BLaER1 treated with 17β-estradiol and CSF1 and Interleukin-3, amounts not matched to agents 10 nM and 100 nM (cell line): ENCODE measurements around the gene FHIT.
"Not testable (repeated sequence)": the region's sequence is repeated elsewhere in the genome, so short reads cannot be mapped to it uniquely, and the experiment has no call there.

Experiments used
- H3K27ac ChIP-seq, 11 experiments: shearing (Covaris generic); formaldehyde crosslinking; 2 replicates each; pipeline ENCODE4 v1.8.1; 2022
- H3K27me3 ChIP-seq, 11 experiments: shearing (Covaris generic); formaldehyde crosslinking; 2 replicates each; pipeline ENCODE4 v1.8.1; 2022
- H3K36me3 ChIP-seq, 11 experiments: shearing (Covaris generic); formaldehyde crosslinking; 2 replicates each; pipeline ENCODE4 v1.8.1; 2022
- H3K4me1 ChIP-seq, 10 experiments: shearing (Covaris generic); formaldehyde crosslinking; 2 replicates each; pipeline ENCODE4 v1.8.1; 2022
- H3K4me2 ChIP-seq, 11 experiments: shearing (Covaris generic); formaldehyde crosslinking; 2 replicates each; pipeline ENCODE4 v1.8.1; 2022
- H3K4me3 ChIP-seq, 10 experiments: shearing (Covaris generic); formaldehyde crosslinking; 2 replicates each; pipeline ENCODE4 v1.8.1; 2022
- H3K9ac ChIP-seq, 11 experiments: shearing (Covaris generic); formaldehyde crosslinking; 2 replicates each; pipeline ENCODE4 v1.8.1; 2022
- H3K9me3 ChIP-seq, 11 experiments: shearing (Covaris generic); formaldehyde crosslinking; replicated peaks in 1 of 11; 2 replicates each; pipeline ENCODE4 v1.8.1; 2022
- H4K20me1 ChIP-seq, 11 experiments: shearing (Covaris generic); formaldehyde crosslinking; 2 replicates each; pipeline ENCODE4 v1.8.1; 2022
- Cebpa-rat ChIP-seq, 11 experiments: shearing (Covaris generic); IDR thresholded peaks; 2 replicates each; pipeline ENCODE4 v1.8.1; 2022

The FHIT gene

GRCh38 chr3:61065451-61066011, 185.7 kb downstream of the FHIT start:
- H3K36me3 ChIP-seq = no peaks in the 10 kb centered on the region
- no peak overlapping the region for H3K4me3 ChIP-seq
- H3K27me3 ChIP-seq = no peaks in the 10 kb centered on the region
- H4K20me1 ChIP-seq = no peaks in the 10 kb centered on the region
- H3K9me3 ChIP-seq = 0 out of 22 replicates have a peak, but pooled peaks cover 0 to 8% (median 0%) of the 10 kb centered on the region in 11 experiments
- no peak overlapping the region for H3K4me2 ChIP-seq
- no peak for TF ChIP-seq Cebpa-rat (IDR thresholded peaks at IDR 0.05)
- H3K9ac ChIP-seq = no peak overlapping the region
- no peak overlapping the region for H3K27ac ChIP-seq
- no peaks in the 10 kb centered on the region for H3K4me1 ChIP-seq

GRCh38 chr3:61061092-61061723, 190.0 kb downstream of the FHIT start:
- no peak overlapping the region for H3K4me3 ChIP-seq
- H3K27ac ChIP-seq = no peak overlapping the region
- no peaks in the 10 kb centered on the region for H3K36me3 ChIP-seq
- H3K4me1 ChIP-seq = peaks cover 0 to 13% (median 0%) of the 10 kb centered on the region in 10 experiments; a peak in 6 of 20 replicates
- H3K4me2 ChIP-seq = no peak overlapping the region
- no peaks in the 10 kb centered on the region for H3K27me3 ChIP-seq
- H3K9ac ChIP-seq = no peak overlapping the region
- TF ChIP-seq Cebpa-rat (IDR thresholded peaks at IDR 0.05) = no peak
- no peaks in the 10 kb centered on the region for H4K20me1 ChIP-seq
- H3K9me3 ChIP-seq = 0 out of 22 replicates have a peak, but pooled peaks cover 0 to 8% (median 0%) of the 10 kb centered on the region in 11 experiments

GRCh38 chr3:61060411-61060861, 190.8 kb downstream of the FHIT start:
- H3K9ac ChIP-seq = no peak overlapping the region
- no peaks in the 10 kb centered on the region for H4K20me1 ChIP-seq
- 0 out of 22 replicates have a peak, but pooled peaks cover 0 to 8% (median 0%) of the 10 kb centered on the region in 11 experiments for H3K9me3 ChIP-seq
- no peaks in the 10 kb centered on the region for H3K36me3 ChIP-seq
- no peak overlapping the region for H3K4me3 ChIP-seq
- TF ChIP-seq Cebpa-rat (IDR thresholded peaks at IDR 0.05) = no peak
- H3K27ac ChIP-seq = no peak overlapping the region
- H3K27me3 ChIP-seq = no peaks in the 10 kb centered on the region
- peaks cover 0 to 13% (median 0%) of the 10 kb centered on the region in 10 experiments; a peak in 6 of 20 replicates for H3K4me1 ChIP-seq
- H3K4me2 ChIP-seq = no peak overlapping the region

GRCh38 chr3:61058836-61059235, 192.4 kb downstream of the FHIT start:
- Histone ChIP-seq H3K4me2 (peak overlapping the region in 2 of 11 experiments; percentile 4 to 38; a peak in 4 of 22 replicates), H4K20me1 (no peaks in the 10 kb centered on the region), H3K4me1 (peaks cover 0 to 13% (median 0%) of the 10 kb centered on the region in 10 experiments; a peak in 6 of 20 replicates), H3K27me3 (no peaks in the 10 kb centered on the region), H3K36me3 (no peaks in the 10 kb centered on the region), H3K27ac (no peak overlapping the region), H3K4me3 (no peak overlapping the region), H3K9me3 (0 out of 22 replicates have a peak, but pooled peaks cover 0 to under 1% (median 0%) of the 10 kb centered on the region in 11 experiments), H3K9ac (no peak overlapping the region)
- no peak for TF ChIP-seq Cebpa-rat (IDR thresholded peaks at IDR 0.05)

GRCh38 chr3:61057464-61057863, 193.8 kb downstream of the FHIT start:
- no peak overlapping the region for H3K4me3 ChIP-seq
- no peak overlapping the region for H3K4me2 ChIP-seq
- no peaks in the 10 kb centered on the region for H3K9me3 ChIP-seq
- no peaks in the 10 kb centered on the region for H4K20me1 ChIP-seq
- peaks cover 0 to 13% (median 0%) of the 10 kb centered on the region in 10 experiments; a peak in 6 of 20 replicates for H3K4me1 ChIP-seq
- no peaks in the 10 kb centered on the region for H3K27me3 ChIP-seq
- no peaks in the 10 kb centered on the region for H3K36me3 ChIP-seq
- no peak overlapping the region for H3K9ac ChIP-seq
- no peak for TF ChIP-seq Cebpa-rat (IDR thresholded peaks at IDR 0.05)
- no peak overlapping the region for H3K27ac ChIP-seq

- Histone ChIP-seq H3K36me3 (no peaks in the 10 kb centered on the region), H3K9ac (no peak overlapping the region), H3K9me3 (no peaks in the 10 kb centered on the region), H3K27me3 (no peaks in the 10 kb centered on the region), H3K4me3 (no peak overlapping the region), H3K27ac (no peak overlapping the region), H4K20me1 (no peaks in the 10 kb centered on the region), H3K4me2 (no peak overlapping the region), H3K4me1 (peaks cover 0 to 13% (median 0%) of the 10 kb centered on the region in 10 experiments; a peak in 6 of 20 replicates)
- no peak for TF ChIP-seq Cebpa-rat (IDR thresholded peaks at IDR 0.05)
Measured at GRCh38 chr3:61055447-61055846, 195.8 kb downstream of the FHIT start.

- Histone ChIP-seq H3K9me3 (no peaks in the 10 kb centered on the region), H3K4me2 (no peak overlapping the region), H3K4me1 (peaks cover 0 to 10% (median 0%) of the 10 kb centered on the region in 10 experiments; a peak in 6 of 20 replicates), H3K36me3 (no peaks in the 10 kb centered on the region), H3K27ac (no peak overlapping the region), H4K20me1 (no peaks in the 10 kb centered on the region), H3K4me3 (no peak overlapping the region), H3K27me3 (no peaks in the 10 kb centered on the region), H3K9ac (no peak overlapping the region)
- no peak for TF ChIP-seq Cebpa-rat (IDR thresholded peaks at IDR 0.05)
Measured at GRCh38 chr3:61053781-61054496, 197.3 kb downstream of the FHIT start.

- Histone ChIP-seq H4K20me1 (no peaks in the 10 kb centered on the region), H3K27me3 (no peaks in the 10 kb centered on the region), H3K4me1 (no peaks in the 10 kb centered on the region), H3K4me2 (no peak overlapping the region), H3K9ac (no peak overlapping the region), H3K4me3 (no peak overlapping the region), H3K27ac (no peak overlapping the region), H3K9me3 (0 out of 22 replicates have a peak, but pooled peaks cover 0 to 3% (median 0%) of the 10 kb centered on the region in 11 experiments), H3K36me3 (no peaks in the 10 kb centered on the region)
- no peak for TF ChIP-seq Cebpa-rat (IDR thresholded peaks at IDR 0.05)
Measured at GRCh38 chr3:61052851-61053250, 198.4 kb downstream of the FHIT start.

- no peak overlapping the region for H3K4me2 ChIP-seq
- H3K9ac ChIP-seq = no peak overlapping the region
- H3K9me3 ChIP-seq = peaks cover 0 to 7% (median 0%) of the 10 kb centered on the region in 11 experiments; a peak in 1 of 22 replicates
- no peak for TF ChIP-seq Cebpa-rat (IDR thresholded peaks at IDR 0.05)
- H3K36me3 ChIP-seq = no peaks in the 10 kb centered on the region
- no peaks in the 10 kb centered on the region for H3K27me3 ChIP-seq
- no peaks in the 10 kb centered on the region for H3K4me1 ChIP-seq
- no peaks in the 10 kb centered on the region for H4K20me1 ChIP-seq
- no peak overlapping the region for H3K4me3 ChIP-seq
- H3K27ac ChIP-seq = no peak overlapping the region
Measured at GRCh38 chr3:61051666-61052065, 199.6 kb downstream of the FHIT start.

GRCh38 chr3:61045169-61045568, 206.1 kb downstream of the FHIT start:
- H3K27ac ChIP-seq, H3K27me3 ChIP-seq, H3K36me3 ChIP-seq, H3K4me3 ChIP-seq, H4K20me1 ChIP-seq, H3K4me1 ChIP-seq, H3K9ac ChIP-seq, H3K4me2 ChIP-seq: not testable (repeated sequence)
- H3K9me3 ChIP-seq = peaks cover 7 to 48% (median 20%) of the 10 kb centered on the region in 11 experiments; a peak in 20 of 22 replicates
